ENCODE results near the gene HMX2. TPM values are rescaled to one million over a fixed set of nuclear protein-coding genes. Genes with fewer than 3 reads are reported as not detected.

HMX2 gene
- total and polyA plus RNA-seq, 2 donors (not counting 1 experiment from before 2014, with no cell fraction given): not detected

GRCh38 chr10:123160311-123160980, 12.5 kb downstream of the HMX2 start:
- H3K9ac ChIP-seq (ENCODE audit: insufficient read depth, low read length): no peak overlapping the region
- H3K4me1 ChIP-seq (ENCODE audit: control insufficient read depth, extremely low read depth, insufficient read depth, low read length): peaks cover 4% of the 10 kb centered on the region
- peaks cover 83% of the 10 kb centered on the region for H3K79me2 ChIP-seq (ENCODE audit: control insufficient read depth, insufficient read depth, low read length)
- no peak overlapping the region for H3K4me3 ChIP-seq (replicated peaks in 1 of 4; ENCODE audit: control extremely low read depth in 1 of 4, insufficient read depth in 1 of 4, low read depth in 3 of 4, low read length in 4 of 4)
- TF ChIP-seq CTCF (conservative IDR thresholded peaks at IDR 0.05 in 1 of 2, IDR thresholded peaks at IDR 0.05 in 1 of 2; ENCODE audit: low read depth in 1 of 2, low read length in 2 of 2): no peak
- no peak for TF ChIP-seq EZH2 (IDR thresholded peaks at IDR 0.05; ENCODE audit: low read length, missing control alignments)
- no peaks in the 10 kb centered on the region for H3K9me3 ChIP-seq (ENCODE audit: control insufficient read depth, insufficient read depth, low read depth, low read length)
- DNase-seq (ENCODE audit: low read depth in 2 of 2): no peak
- H2AFZ ChIP-seq (ENCODE audit: low read length): no peak overlapping the region
- peaks cover 10% of the 10 kb centered on the region for H3K36me3 ChIP-seq (ENCODE audit: control insufficient read depth, insufficient read depth, low read length)
- H4K20me1 ChIP-seq (ENCODE audit: control insufficient read depth, extremely low read depth, insufficient read depth, low read length): peaks cover 2% of the 10 kb centered on the region
- no peaks in the 10 kb centered on the region for H3K27me3 ChIP-seq (ENCODE audit: control insufficient read depth, insufficient read depth, low read length)
- no peak overlapping the region for H3K27ac ChIP-seq (ENCODE audit: insufficient read depth, low read length)
- no peak overlapping the region for H3K4me2 ChIP-seq (ENCODE audit: extremely low read depth, insufficient read depth, low read length)

- no peaks in the 10 kb centered on the region for H3K9me3 ChIP-seq (ENCODE audit: control insufficient read depth, insufficient read depth, low read depth, low read length)
- no peak overlapping the region for H3K4me2 ChIP-seq (ENCODE audit: extremely low read depth, insufficient read depth, low read length)
- H3K27me3 ChIP-seq (ENCODE audit: control insufficient read depth, insufficient read depth, low read length): no peaks in the 10 kb centered on the region
- TF ChIP-seq CTCF (conservative IDR thresholded peaks at IDR 0.05 in 1 of 2, IDR thresholded peaks at IDR 0.05 in 1 of 2; ENCODE audit: low read depth in 1 of 2, low read length in 2 of 2) (no peak), EZH2 (IDR thresholded peaks at IDR 0.05; ENCODE audit: low read length, missing control alignments) (no peak)
- DNase-seq (ENCODE audit: low read depth in 2 of 2): no peak
- H3K4me3 ChIP-seq (replicated peaks in 1 of 4; ENCODE audit: control extremely low read depth in 1 of 4, insufficient read depth in 1 of 4, low read depth in 3 of 4, low read length in 4 of 4): no peak overlapping the region
- H4K20me1 ChIP-seq (ENCODE audit: control insufficient read depth, extremely low read depth, insufficient read depth, low read length): no peaks in the 10 kb centered on the region
- peaks cover 8% of the 10 kb centered on the region for H3K36me3 ChIP-seq (ENCODE audit: control insufficient read depth, insufficient read depth, low read length)
- H3K79me2 ChIP-seq (ENCODE audit: control insufficient read depth, insufficient read depth, low read length): peaks cover 55% of the 10 kb centered on the region
- no peak overlapping the region for H3K9ac ChIP-seq (ENCODE audit: insufficient read depth, low read length)
- no peaks in the 10 kb centered on the region for H3K4me1 ChIP-seq (ENCODE audit: control insufficient read depth, extremely low read depth, insufficient read depth, low read length)
- H3K27ac ChIP-seq (ENCODE audit: insufficient read depth, low read length): no peak overlapping the region
- H2AFZ ChIP-seq (ENCODE audit: low read length): no peak overlapping the region
Measured at GRCh38 chr10:123164319-123164718, 16.4 kb downstream of the HMX2 start.

- H3K27ac ChIP-seq (ENCODE audit: insufficient read depth, low read length): no peak overlapping the region
- H3K9ac ChIP-seq (ENCODE audit: insufficient read depth, low read length): no peak overlapping the region
- TF ChIP-seq CTCF (conservative IDR thresholded peaks at IDR 0.05 in 1 of 2, IDR thresholded peaks at IDR 0.05 in 1 of 2; ENCODE audit: low read depth in 1 of 2, low read length in 2 of 2) (no peak), EZH2 (IDR thresholded peaks at IDR 0.05; ENCODE audit: low read length, missing control alignments) (no peak)
- no peaks in the 10 kb centered on the region for H3K9me3 ChIP-seq (ENCODE audit: control insufficient read depth, insufficient read depth, low read depth, low read length)
- peaks cover 42% of the 10 kb centered on the region for H3K79me2 ChIP-seq (ENCODE audit: control insufficient read depth, insufficient read depth, low read length)
- no peak for DNase-seq (ENCODE audit: low read depth in 2 of 2)
- no peak overlapping the region for H2AFZ ChIP-seq (ENCODE audit: low read length)
- H3K27me3 ChIP-seq (ENCODE audit: control insufficient read depth, insufficient read depth, low read length): no peaks in the 10 kb centered on the region
- no peak overlapping the region for H3K4me3 ChIP-seq (replicated peaks in 1 of 4; ENCODE audit: control extremely low read depth in 1 of 4, insufficient read depth in 1 of 4, low read depth in 3 of 4, low read length in 4 of 4)
- no peaks in the 10 kb centered on the region for H4K20me1 ChIP-seq (ENCODE audit: control insufficient read depth, extremely low read depth, insufficient read depth, low read length)
- peaks cover 6% of the 10 kb centered on the region for H3K36me3 ChIP-seq (ENCODE audit: control insufficient read depth, insufficient read depth, low read length)
- H3K4me1 ChIP-seq (ENCODE audit: control insufficient read depth, extremely low read depth, insufficient read depth, low read length): no peaks in the 10 kb centered on the region
- H3K4me2 ChIP-seq (ENCODE audit: extremely low read depth, insufficient read depth, low read length): no peak overlapping the region
Measured at GRCh38 chr10:123165445-123166072, 17.6 kb downstream of the HMX2 start.

Data from fibroblast of lung (primary cell).